Pancreas (tissue), 10 donors: ENCODE results near the gene SIRPG. TPM values are rescaled to one million over a fixed set of nuclear protein-coding genes. Genes with fewer than 3 reads are reported as not detected.
"Not testable (repeated sequence)": the region's sequence is repeated elsewhere in the genome, so short reads cannot be mapped to it uniquely, and the experiment has no call there.

Source experiments
- ATAC-seq, 4 donors: fragments of 200-7000 bp; cut with Tn5 transposase; one replicate each; pipeline versions ENCODE4 v1.8.0 to v1.9.1; 2020; ENCODE audit warnings: mild to moderate bottlenecking in 4 of 4, moderate library complexity in 4 of 4
- DNase-seq, 6 donors: peaks; one replicate each; pipeline ENCODE4 v3.0.0-alpha.2; 2020
- FAIRE-seq: peaks from 2 replicates; lab custom pipeline; 2012; peaks lifted over from hg19 to GRCh38; lab: Jason Lieb, UNC
- H3K27ac ChIP-seq, 4 donors: fragments of 200-600 bp; sonication (generic); 1 replicate in 3 of 4; 2 replicates in 1 of 4; pipeline versions ENCODE4 v1.5.0 to v1.8.0; 2020
- H3K27me3 ChIP-seq, 4 donors: fragments of 200-600 bp; one replicate each; pipeline ENCODE4 v1.8.0; 2021
- H3K36me3 ChIP-seq, 3 donors: fragments of 200-600 bp; sonication (generic) in 1 of 3; one replicate each; pipeline versions ENCODE4 v1.5.0 to v1.8.0; 2020 to 2021
- H3K4me1 ChIP-seq, 3 donors: fragments of 200-600 bp; one replicate each; pipeline ENCODE4 v1.8.0; 2021
- H3K4me3 ChIP-seq, 4 donors: fragments of 200-600 bp; sonication (generic) in 2 of 4; one replicate each; pipeline versions ENCODE4 v1.5.0 to v1.8.0; 2020 to 2021
- H3K9me3 ChIP-seq, 4 donors: fragments of 200-600 bp; one replicate each; pipeline ENCODE4 v1.8.0; 2021
- CTCF ChIP-seq, 4 donors: fragments of 200-600 bp; sonication (generic) in 3 of 4; IDR thresholded peaks; one replicate each; pipeline versions ENCODE4 v1.5.0 to v1.8.0; 2021; ENCODE audit warnings: antibody characterized with exemption in 4 of 4
- WGBS, 2 donors: extraction: QIAGEN DNeasy Blood & Tissue Kit; methylation state at CpG; one replicate each; pipeline ENCODE4 v1.1.7; 2013; 5-methylcytosine and 5-hydroxymethylcytosine counted together
- intact Hi-C, 3 donors: fragments of 100-400 bp; cut with DNase I; formaldehyde crosslinking; loops; one replicate each; pipeline versions ENCODE4 v1.11.1 to v1.14.2; 2022
- polyA plus RNA-seq, 2 donors: library from polyadenylated mRNA; stranded (reverse); fragments of 200-250 nt; gene quantifications; one replicate each; pipeline ENCODE4 v1.2.3, GENCODE V29; 2013
- total RNA-seq, 6 donors: library from RNA; stranded (reverse); fragmentation: NEBNext Ultra II Directional in 4 of 6; extraction: Animal tissue kit (Norgen Biotek cat#: 25700) in 4 of 6; gene quantifications; one replicate each; pipeline versions ENCODE4 v1.2.1 to v1.2.4, GENCODE V29; 2021 to 2023
- donor health status: healthy with polysubstance abuse.
- donor health status: DM: no; HTN: no; CAD: no; lungs with moderate emphysema.
- donor health status: DM: no; HTN: no; CAD: no.
- donor health status: control.
- donor health status: control.
- donor health status: Bipolar disorder and iron deficiency.
- donor health status: DM: yes; HTN: yes; CAD: no.
- donor health status: DM: no; HTN: no; CAD: no.
- donor health status: DM: no; HTN: no; CAD: no.
- donor health status: DM: yes; HTN: yes; CAD: no.

SIRPG gene
- total and polyA plus RNA-seq, 8 donors: 0.12 to 0.28 (median 0.21) TPM; not detected in 3

GRCh38 chr20:1644101-1644962 lies 13.2 kb downstream of the SIRPG start:
- 79 to 83% methylated on average over 8 of the region's 8 CpGs for WGBS, 2 donors
- intact Hi-C loops: no loop called here

GRCh38 chr20:1638643-1639042 lies 18.9 kb downstream of the SIRPG start:
- H3K4me1 ChIP-seq, H3K4me3 ChIP-seq, H3K27me3 ChIP-seq, H3K27ac ChIP-seq, H3K36me3 ChIP-seq, intact Hi-C loops, ATAC-seq, FAIRE-seq, H3K9me3 ChIP-seq, DNase-seq: not testable (repeated sequence)
- 53 to 57% methylated on average over 2 of the region's 2 CpGs for WGBS, 2 donors

More at GRCh38 chr20:1644101-1644962, 13.2 kb downstream of the SIRPG start:
- H3K27me3 ChIP-seq: no peaks in the 10 kb centered on the region
- DNase-seq (no peak), ATAC-seq (no peak), FAIRE-seq (no peak)
- H3K9me3 ChIP-seq: no peaks in the 10 kb centered on the region
- H3K27ac ChIP-seq: no peak overlapping the region
- H3K4me1 ChIP-seq: no peaks in the 10 kb centered on the region
- H3K36me3 ChIP-seq: no peaks in the 10 kb centered on the region
- H3K4me3 ChIP-seq: no peak overlapping the region
- TF ChIP-seq CTCF (IDR thresholded peaks at IDR 0.05): no peak

GRCh38 chr20:1637755-1638154 lies 19.8 kb downstream of the SIRPG start:
- Histone ChIP-seq H3K9me3 (no peaks in the 10 kb centered on the region), H3K4me1 (no peaks in the 10 kb centered on the region), H3K4me3 (no peak overlapping the region), H3K27ac (no peak overlapping the region), H3K27me3 (no peaks in the 10 kb centered on the region), H3K36me3 (no peaks in the 10 kb centered on the region)
- 31 to 37% methylated on average over 2 of the region's 2 CpGs for WGBS, 2 donors
- DNase-seq (no peak), FAIRE-seq (no peak), ATAC-seq (no peak)
- no peak for TF ChIP-seq CTCF (IDR thresholded peaks at IDR 0.05)
- intact Hi-C loops: no loop called here

DNA sequence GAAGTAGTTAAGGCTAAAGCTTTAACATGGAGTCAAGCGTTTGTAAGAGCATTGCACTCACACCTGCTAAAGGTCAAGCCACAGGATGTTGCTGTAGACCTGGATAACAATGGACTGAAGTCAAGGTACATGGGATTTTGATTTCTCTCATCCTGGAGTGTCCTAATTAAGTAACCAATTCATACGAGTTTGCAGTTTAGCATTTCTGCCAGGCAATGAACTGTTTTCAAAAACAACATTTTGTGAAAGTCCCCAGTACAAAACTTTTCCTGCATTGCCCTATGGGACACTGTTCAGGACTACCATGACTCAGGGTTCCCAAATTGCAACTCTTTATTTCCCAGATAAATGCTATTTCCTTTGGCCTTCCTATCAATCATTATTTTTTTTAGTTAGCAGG lies 20.4 kb downstream of the SIRPG start:
- intact Hi-C loops: no loop called here
- no peak overlapping the region for H3K27ac ChIP-seq
- FAIRE-seq (no peak), ATAC-seq (no peak), DNase-seq (no peak)
- WGBS, 2 donors: 32 to 41% methylated on average over 2 of the region's 2 CpGs
- no peaks in the 10 kb centered on the region for H3K4me1 ChIP-seq
- H3K36me3 ChIP-seq: no peaks in the 10 kb centered on the region
- H3K27me3 ChIP-seq: no peaks in the 10 kb centered on the region
- H3K4me3 ChIP-seq: no peak overlapping the region
- no peaks in the 10 kb centered on the region for H3K9me3 ChIP-seq
- TF ChIP-seq CTCF (IDR thresholded peaks at IDR 0.05): no peak

DNA sequence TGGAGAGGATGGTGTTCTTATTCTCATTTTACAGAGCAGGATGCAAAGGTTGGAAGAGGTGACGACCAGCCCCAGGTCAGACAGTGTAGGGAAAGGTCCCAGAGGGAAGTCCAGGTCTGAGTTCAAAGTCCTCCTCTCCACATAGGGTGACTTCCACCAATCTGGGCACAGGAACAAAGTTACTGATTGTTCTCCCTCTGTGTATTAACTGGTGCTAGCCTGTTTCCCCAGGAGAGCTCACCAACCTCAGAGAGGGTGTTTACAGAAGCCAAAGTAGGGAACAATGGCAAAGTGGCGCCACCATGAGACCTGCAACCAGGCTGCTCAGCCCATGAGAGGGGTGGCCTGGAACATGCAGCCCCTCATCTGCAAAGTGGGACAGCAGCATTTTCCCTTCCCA lies 21.0 kb downstream of the SIRPG start:
- DNase-seq: no peak
- Histone ChIP-seq H3K27me3 (no peaks in the 10 kb centered on the region), H3K9me3 (no peaks in the 10 kb centered on the region), H3K4me1 (no peaks in the 10 kb centered on the region), H3K27ac (no peak overlapping the region), H3K36me3 (no peaks in the 10 kb centered on the region), H3K4me3 (no peak overlapping the region)
- no peak for ATAC-seq
- intact Hi-C loops: no loop called here
- WGBS, 2 donors: 40 to 46% methylated on average over 2 of the region's 2 CpGs
- FAIRE-seq: no peak
- TF ChIP-seq CTCF (IDR thresholded peaks at IDR 0.05): no peak
